Measurements from ENCODE around the gene PPP1R13L.
"Not testable (repeated sequence)": the region's sequence is repeated elsewhere in the genome, so short reads cannot be mapped to it uniquely, and the experiment has no call there.

The PPP1R13L gene

GRCh38 chr19:45344621-45345505 is 60.0 kb downstream of the PPP1R13L start:
- no peak for DNase-seq

GRCh38 chr19:45342911-45343310 is 62.0 kb downstream of the PPP1R13L start:
- no peak for DNase-seq

DNA sequence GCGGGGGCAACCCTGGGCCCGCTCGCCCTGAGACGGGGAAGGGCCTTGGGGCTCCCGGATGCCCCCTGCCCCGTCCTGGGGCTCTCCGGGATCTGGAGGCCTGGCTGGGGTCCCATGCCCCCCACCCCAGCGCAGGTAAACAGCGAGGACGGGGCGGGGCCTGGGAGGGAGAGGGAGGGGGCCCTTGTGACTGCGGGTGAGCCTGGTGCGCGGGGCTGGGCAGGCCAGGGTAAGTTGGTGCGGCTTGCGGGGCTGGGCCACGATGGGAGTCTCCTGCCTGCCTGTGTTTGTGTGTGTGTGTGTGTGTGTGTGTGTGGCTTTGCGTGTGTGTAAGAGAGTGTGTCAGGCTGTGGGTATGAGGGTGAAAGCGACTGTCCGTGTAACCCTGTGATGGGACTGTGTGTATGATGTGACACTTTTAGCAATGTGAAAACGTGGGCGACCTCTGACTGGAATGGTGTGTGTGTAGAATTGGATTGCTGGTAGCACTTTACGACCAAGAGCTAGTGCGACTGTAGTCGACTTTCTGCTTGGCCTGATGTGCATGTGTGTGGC is 63.9 kb downstream of the PPP1R13L start:
- DNase-seq = no peak

DNA sequence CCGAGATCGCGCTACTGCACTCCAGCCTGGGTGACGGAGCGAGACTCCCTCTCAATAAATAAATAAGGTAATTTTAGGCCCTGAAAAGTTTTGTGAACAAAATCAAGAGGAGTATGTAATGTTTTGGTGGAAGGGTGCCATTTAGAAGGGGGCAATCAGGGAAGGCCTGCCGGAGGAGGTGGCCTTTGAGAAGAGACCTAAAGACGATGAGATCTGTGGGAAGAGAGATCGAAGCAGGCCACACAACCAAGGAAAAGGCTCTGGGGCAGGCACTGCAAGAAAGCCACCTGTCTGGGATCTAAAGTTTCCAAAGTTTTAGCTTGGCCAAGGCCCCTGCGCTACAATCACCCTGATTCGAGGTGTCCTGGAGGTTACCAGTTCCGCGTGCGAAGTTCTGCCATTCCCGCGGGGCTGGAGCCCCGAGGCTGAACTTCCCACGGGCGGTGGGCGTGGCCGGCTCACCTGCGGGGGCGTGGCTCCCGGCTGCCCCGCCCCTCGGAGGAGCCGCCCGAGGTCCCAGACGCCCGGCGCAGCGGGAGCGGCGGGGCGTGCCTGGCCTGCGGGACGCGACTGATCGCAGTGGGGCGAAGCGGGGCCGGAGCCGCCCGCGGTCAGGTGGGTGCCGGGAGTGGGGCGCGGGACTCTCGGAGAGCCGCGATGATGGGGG is 64.5 kb downstream of the PPP1R13L start, which contains the start of gene KLC3:
TSS of gene KLC3 (plus strand) at position 519 of the 667 bp plus-strand sequence. CDS start 4,792 bp downstream, outside the sequence.
- DNase-seq = no peak

DNA sequence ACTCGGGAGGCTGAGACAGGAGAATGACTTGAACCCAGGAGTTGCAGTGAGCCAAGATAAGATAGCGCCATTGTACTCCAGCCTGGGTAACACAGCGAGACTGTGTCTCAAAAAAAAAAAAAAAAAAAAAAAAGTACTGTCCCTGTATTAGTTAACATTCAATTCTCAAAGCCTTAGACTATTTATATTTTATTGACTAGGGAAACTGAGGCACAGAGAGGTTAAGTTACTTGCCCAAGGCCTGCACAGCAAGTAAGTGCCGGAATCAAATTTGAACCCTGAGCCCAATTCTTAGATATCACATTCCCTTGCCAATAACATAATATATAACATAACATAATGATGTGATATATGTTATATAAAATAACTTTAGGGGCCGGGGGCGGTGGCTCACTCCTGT is 65.2 kb downstream of the PPP1R13L start:
- no peak for DNase-seq

GRCh38 chr19:45336696-45337251 is 68.1 kb downstream of the PPP1R13L start:
- no peak for DNase-seq

DNA sequence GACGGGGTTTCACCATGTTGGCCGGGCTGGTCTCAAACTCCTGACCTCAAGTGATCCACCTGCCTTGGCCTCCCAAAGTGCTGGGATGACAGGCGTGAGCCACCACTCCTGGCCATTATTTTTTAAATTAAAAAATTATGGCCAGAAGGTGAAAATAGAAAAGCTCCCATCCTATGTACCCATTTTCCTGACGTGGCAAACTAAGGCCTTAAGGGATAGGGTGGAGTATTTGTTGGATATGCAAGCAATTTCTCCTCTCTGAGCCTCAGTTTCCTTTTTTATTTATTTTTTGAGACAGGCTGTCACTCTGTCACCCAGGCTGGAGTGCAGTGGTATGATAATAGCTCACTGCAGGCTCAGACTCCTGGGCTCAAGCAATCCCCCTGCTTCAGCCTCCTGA is 70.0 kb downstream of the PPP1R13L start:
- not testable (repeated sequence) for DNase-seq

DNA sequence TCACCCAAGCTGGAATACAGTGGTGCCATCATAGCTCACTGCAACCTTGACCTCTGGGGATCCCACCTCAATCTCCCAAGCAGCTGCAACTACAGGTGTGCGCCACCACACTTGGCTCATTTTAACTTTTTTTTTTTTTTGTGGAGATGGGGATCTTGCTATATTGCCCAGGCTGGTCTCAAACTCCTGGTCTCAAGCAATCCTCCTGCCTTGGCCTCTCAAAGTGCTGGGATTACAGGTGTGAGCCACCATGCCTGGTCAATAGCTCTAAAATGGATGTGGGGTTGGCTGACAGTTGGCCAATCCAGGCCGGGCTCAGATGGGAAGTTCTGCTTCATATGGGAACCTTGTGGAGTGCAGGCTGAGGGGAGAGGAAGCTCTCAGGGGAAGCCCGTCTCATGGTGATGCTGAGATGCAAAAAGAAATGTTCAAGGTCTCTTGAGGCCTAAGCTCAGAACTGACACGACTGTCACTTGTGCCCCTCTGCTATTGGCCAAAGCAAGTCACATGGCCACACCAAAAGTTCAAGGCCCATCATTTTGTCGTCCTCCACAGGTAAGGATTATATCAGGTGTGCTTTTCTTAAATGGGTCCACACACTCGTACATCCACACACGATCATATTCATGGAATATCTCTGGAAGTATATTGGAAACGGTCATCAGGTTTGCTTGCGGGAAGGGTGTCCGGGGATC is 71.1 kb downstream of the PPP1R13L start:
- DNase-seq = no peak

GRCh38 chr19:45331411-45331810 is 73.5 kb downstream of the PPP1R13L start:
- DNase-seq = no peak
